Colon (tissue), 2 donors: ENCODE measurements around the gene ARHGAP31.

Source experiments
- FAIRE-seq: peaks from 2 replicates; lab custom pipeline; 2012; peaks lifted over from hg19 to GRCh38; lab: Jason Lieb, UNC
- donor health status: control.
- donor health status: control.

The ARHGAP31 gene

GRCh38 chr3:119443179-119443578 lies 149.0 kb downstream of the ARHGAP31 start:
- no peak for FAIRE-seq

DNA sequence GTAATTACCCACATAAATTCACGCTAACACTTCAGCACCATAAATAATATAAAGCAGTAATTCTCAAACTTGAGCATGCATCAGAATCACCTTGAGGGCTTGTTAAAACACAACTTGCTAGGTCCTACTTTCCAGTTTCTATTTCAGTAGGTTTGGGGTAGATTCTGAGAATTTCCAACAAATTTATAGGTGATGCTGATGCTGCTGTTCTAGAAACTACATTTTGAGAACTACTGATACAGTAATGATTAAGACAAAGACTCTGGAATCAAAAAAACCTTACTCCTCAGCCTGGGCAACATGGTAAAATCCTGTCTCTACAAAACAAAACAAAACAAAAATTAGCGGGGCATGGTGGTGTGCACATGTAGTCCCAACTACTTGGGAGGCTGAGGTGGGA lies 150.4 kb downstream of the ARHGAP31 start:
- no peak for FAIRE-seq

DNA sequence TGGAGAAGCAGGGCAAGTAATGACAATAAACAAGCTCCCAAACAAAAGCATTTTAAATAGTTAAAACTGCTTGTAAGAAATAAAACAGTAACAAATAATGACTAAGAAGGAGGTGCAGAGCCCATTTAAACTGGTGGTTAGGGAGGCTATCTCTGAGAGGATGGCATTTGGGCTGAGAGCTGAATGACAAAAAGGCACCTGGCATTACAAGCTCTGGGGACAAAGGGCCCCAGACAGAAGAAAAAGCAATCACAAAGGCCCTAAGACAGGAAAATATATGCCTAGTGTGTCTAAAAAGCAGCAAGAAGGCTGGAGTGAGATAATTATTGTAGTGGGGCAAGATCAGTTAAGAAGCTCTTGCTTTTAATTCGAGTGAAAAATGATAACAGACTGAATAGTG lies 159.6 kb downstream of the ARHGAP31 start:
- no peak for FAIRE-seq

- FAIRE-seq, result no peak
Measured at GRCh38 chr3:119456469-119456868, 162.3 kb downstream of the ARHGAP31 start.

DNA sequence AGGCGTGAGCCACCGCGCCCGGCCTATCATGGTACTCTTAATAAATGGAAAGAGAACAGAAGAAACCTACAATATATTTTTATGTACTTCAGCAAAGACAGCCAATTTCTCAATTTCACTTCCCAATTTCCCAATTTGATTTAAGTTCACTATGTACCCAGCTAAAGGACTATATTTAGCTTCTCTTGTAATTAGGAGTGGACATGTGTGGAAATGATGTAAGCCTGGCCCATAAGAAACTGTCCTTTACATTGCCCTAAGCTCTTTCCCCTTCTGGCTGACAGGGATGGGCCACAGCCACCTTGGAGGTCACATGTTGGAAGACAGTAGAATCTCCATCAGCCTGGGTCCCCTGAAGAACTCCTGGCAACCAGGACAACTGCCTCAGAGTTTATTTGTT lies 163.1 kb downstream of the ARHGAP31 start:
- FAIRE-seq, result no peak

DNA sequence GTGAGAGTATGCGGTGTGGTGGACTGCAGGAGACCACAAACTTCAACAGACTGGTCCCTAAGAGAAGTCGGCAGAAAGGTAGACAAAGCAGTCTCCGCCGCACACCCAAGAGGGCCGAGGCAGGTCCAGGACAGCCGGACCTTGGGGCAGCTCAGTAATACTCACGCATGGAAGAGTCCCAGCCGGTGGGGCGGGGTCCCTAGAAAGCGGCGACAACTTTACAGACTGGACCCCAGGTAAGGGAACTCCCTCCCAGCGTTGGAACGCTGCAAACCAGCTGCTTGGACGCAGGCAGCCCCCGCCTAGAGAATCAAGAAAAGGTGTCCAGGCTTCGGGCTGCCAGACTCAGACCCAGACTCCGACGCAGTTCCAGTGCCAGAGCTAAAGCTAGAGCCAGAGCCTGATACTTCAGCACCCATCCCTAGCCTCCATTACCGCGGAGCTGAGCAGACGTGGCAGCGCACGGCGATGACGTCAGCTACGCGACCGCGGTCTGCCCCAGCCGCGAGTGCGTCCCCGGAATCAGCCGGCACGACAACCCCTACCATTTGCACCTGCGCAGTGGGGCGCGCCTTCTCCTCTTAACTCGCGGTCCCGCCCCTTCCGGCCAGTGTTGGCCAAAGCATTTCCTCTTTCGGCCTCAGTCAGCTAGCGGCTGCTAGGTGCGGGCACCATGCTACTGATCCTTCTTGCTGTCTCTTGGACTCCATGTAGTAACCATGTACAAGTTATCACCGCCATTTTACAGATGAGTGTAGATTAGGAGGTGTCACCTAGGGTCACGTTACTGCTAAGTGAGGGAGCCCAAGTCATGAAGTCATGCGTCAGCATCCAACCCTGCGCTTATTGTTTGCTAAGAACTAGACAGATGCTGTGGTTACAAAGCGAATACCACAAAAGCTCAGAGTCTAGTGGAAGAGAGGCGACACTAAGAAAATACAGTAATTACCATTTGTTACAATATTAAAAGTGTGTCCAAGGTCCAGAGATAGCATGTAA lies 169.3 kb downstream of the ARHGAP31 start, which contains the start of gene TMEM39A:
TMEM39A (minus strand) TSS at position 445 of the 999 bp plus-strand sequence. CDS start 1,541 bp downstream, outside the sequence.
- peak; percentile 31 for FAIRE-seq

DNA sequence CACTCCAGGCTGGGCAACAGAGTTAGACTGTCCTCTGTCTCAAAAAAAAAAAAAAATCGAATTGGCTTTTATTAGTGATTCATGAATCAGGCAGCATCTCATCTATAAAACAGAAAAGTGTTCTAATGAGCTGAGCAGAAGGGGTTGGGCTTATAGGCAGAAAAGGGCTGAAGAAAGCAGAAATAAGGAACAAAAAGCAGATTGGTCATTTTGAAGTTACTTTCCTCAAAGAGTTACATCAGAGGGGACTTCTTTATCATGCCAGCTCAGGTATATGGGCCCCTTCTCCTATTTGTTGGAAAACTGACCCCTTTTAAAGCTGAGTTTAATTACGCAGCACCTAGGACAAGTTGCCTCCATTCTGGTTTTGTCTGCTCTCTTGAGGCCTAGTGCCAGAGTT lies 173.9 kb downstream of the ARHGAP31 start:
- no peak for FAIRE-seq

GRCh38 chr3:119469418-119470189 lies 175.4 kb downstream of the ARHGAP31 start:
- no peak for FAIRE-seq
